HCT116 (cell line): Measurements from ENCODE around the gene SNX25. TPM values are rescaled to one million over a fixed set of nuclear protein-coding genes. Genes with fewer than 3 reads are reported as not detected.

Source experiments
- ATAC-seq: fragments of 200-7000 bp; cut with Tn5 transposase; 2 replicates; pipeline ENCODE4 v1.9.1; 2020; ENCODE audit warnings: mild to moderate bottlenecking, moderate library complexity
- BruUV-seq: library from RNA; stranded (reverse); fragments of 400-500 nt; replicated peaks from 2 replicates; lab custom pipeline; 2021; lab: Mats Ljungman, UMichigan
- CTCF ChIA-PET: fragments of 300-600 bp; sonication (Branson Sonifier 250); formaldehyde crosslinking; loops from one replicate; lab custom pipeline; 2021; ENCODE audit warnings: antibody characterized with exemption; lab: Charles Lee
- POLR2A ChIA-PET: fragments of 300-600, 350-600 bp; sonication (Branson Sonifier 250); formaldehyde crosslinking; loops from one replicate; lab custom pipeline; 2021; ENCODE audit warnings: antibody characterized with exemption; lab: Charles Lee
- RAD21 ChIA-PET, 2 experiments: fragments of 300-600 bp; sonication (Branson Sonifier 250); formaldehyde crosslinking; loops; one replicate each; lab custom pipeline; 2023; ENCODE audit warnings: low total read pairs in 2 of 2; ENCODE audit not compliant: uncharacterized antibody in 2 of 2, unreplicated experiment in 2 of 2, low non-redundant PET in 1 of 2; lab: Charles Lee
- DNase-seq: peaks from one replicate; pipeline ENCODE4 v3.0.0-alpha.2; 2010; ENCODE audit warnings: low read depth, low spot score
- H2AFZ ChIP-seq: fragments of 200-600 bp; shearing (Covaris generic), sonication (generic); 2 replicates; pipeline ENCODE4 v1.6.1; 2017; ENCODE audit warnings: low read depth, mixed run types, mixed read lengths, antibody characterized with exemption, low read length; ENCODE audit not compliant: poor library complexity, severe bottlenecking
- H3K27ac ChIP-seq: 2 replicates; pipeline ENCODE4 v1.5.1; 2012; ENCODE audit warnings: low read depth, low read length
- H3K27me3 ChIP-seq: fragments of 200-600 bp; sonication (generic); 2 replicates; pipeline ENCODE4 v1.6.1; 2016; ENCODE audit warnings: mixed run types, low read length, mixed read lengths; ENCODE audit not compliant: insufficient read depth
- H3K36me3 ChIP-seq, 2 experiments: fragments of 200-500 bp in 1 of 2; fragments of 200-600 bp in 1 of 2; sonication (Bioruptor generic) in 1 of 2; sonication (generic) in 1 of 2; 2 replicates each; pipeline versions ENCODE4 v1.5.1 to v1.6.1; 2014 to 2016; ENCODE audit warnings: low read length in 2 of 2, inconsistent platforms in 1 of 2, mixed read lengths in 1 of 2, mixed run types in 1 of 2; ENCODE audit not compliant: insufficient read depth in 2 of 2, control insufficient read depth in 1 of 2
- H3K4me1 ChIP-seq, 2 experiments: fragments of 200-600 bp in 1 of 2; sonication (generic) in 1 of 2; 2 replicates each; pipeline versions ENCODE4 v1.5.1 to v1.6.1; 2012 to 2017; ENCODE audit warnings: low read length in 2 of 2, inconsistent platforms in 1 of 2, mild to moderate bottlenecking in 1 of 2, mixed read lengths in 1 of 2, mixed run types in 1 of 2, moderate library complexity in 1 of 2; ENCODE audit not compliant: insufficient read depth in 2 of 2, control insufficient read depth in 1 of 2
- H3K4me2 ChIP-seq: fragments of 200-600 bp; sonication (generic); 2 replicates; pipeline ENCODE4 v1.6.1; 2017; ENCODE audit warnings: mixed run types, low read length, mixed read lengths
- H3K4me3 ChIP-seq, 2 experiments: fragments of 200-600 bp in 1 of 2; sonication (generic) in 1 of 2; replicated peaks in 1 of 2; 2 replicates each; pipeline ENCODE4 v1.5.1; 2011 to 2016; ENCODE audit warnings: low read length in 2 of 2, control low read depth in 1 of 2, low read depth in 1 of 2, mild to moderate bottlenecking in 1 of 2, mixed read lengths in 1 of 2, mixed run types in 1 of 2
- H3K79me2 ChIP-seq: fragments of 200-600 bp; sonication (generic); 2 replicates; pipeline ENCODE4 v1.6.1; 2017; ENCODE audit warnings: mild to moderate bottlenecking, mixed run types, low read length, moderate library complexity, mixed read lengths; ENCODE audit not compliant: insufficient read depth
- H3K9ac ChIP-seq: fragments of 200-600 bp; sonication (generic); 2 replicates; pipeline ENCODE4 v1.6.1; 2016; ENCODE audit warnings: low read length, mixed read lengths
- H3K9me2 ChIP-seq: fragments of 200-600 bp; sonication (generic), shearing (Covaris generic); 2 replicates; pipeline ENCODE4 v1.6.1; 2017; ENCODE audit warnings: mixed run types, mild to moderate bottlenecking, moderate library complexity; ENCODE audit not compliant: insufficient read depth
- H3K9me3 ChIP-seq, 2 experiments: fragments of 200-500 bp in 1 of 2; fragments of 200-600 bp in 1 of 2; sonication (Bioruptor generic) in 1 of 2; sonication (generic) in 1 of 2; 2 replicates each; pipeline ENCODE4 v1.6.1; 2014 to 2017; ENCODE audit warnings: low read length in 2 of 2, mixed read lengths in 2 of 2, inconsistent platforms in 1 of 2, low read depth in 1 of 2, mild to moderate bottlenecking in 1 of 2, mixed run types in 1 of 2, moderate library complexity in 1 of 2; ENCODE audit not compliant: control insufficient read depth in 1 of 2, insufficient read depth in 1 of 2
- H4K20me1 ChIP-seq: fragments of 200-600 bp; sonication (generic), shearing (Covaris generic); 2 replicates; pipeline ENCODE4 v1.6.1; 2017; ENCODE audit warnings: mixed run types, mild to moderate bottlenecking, moderate library complexity; ENCODE audit not compliant: insufficient read depth
- ATF3 ChIP-seq: IDR thresholded peaks from 2 replicates; pipeline ENCODE4 v1.6.1; 2012
- CBX3 ChIP-seq: IDR thresholded peaks from 2 replicates; pipeline ENCODE4 v1.6.1; 2012; ENCODE audit warnings: low read depth
- ELF1 ChIP-seq: IDR thresholded peaks from 2 replicates; pipeline ENCODE4 v1.6.1; 2012; ENCODE audit warnings: low read depth, borderline replicate concordance
- EZH2 ChIP-seq: fragments of 200-600 bp; sonication (generic); IDR thresholded peaks from 2 replicates; pipeline ENCODE4 v1.6.1; 2017; ENCODE audit warnings: antibody characterized with exemption, mixed run types
- FOSL1 ChIP-seq: IDR thresholded peaks from 2 replicates; pipeline ENCODE4 v1.6.1; 2012; ENCODE audit warnings: low read depth
- MAX ChIP-seq: IDR thresholded peaks from 2 replicates; pipeline ENCODE4 v1.6.1; 2012
- POLR2AphosphoS5 ChIP-seq: IDR thresholded peaks from 2 replicates; pipeline ENCODE4 v1.6.1; 2011; ENCODE audit warnings: mild to moderate bottlenecking, low read depth, low read length, moderate library complexity
- RAD21 ChIP-seq: IDR thresholded peaks from 2 replicates; pipeline ENCODE4 v1.6.1; 2012; ENCODE audit warnings: low read depth, mild to moderate bottlenecking
- SIN3A ChIP-seq: IDR thresholded peaks from 2 replicates; pipeline ENCODE4 v1.6.1; 2012; ENCODE audit warnings: low read depth
- SRF ChIP-seq: IDR thresholded peaks from 2 replicates; pipeline ENCODE4 v1.6.1; 2012; ENCODE audit warnings: low read depth
- TCF7L2 ChIP-seq: IDR thresholded peaks from 2 replicates; pipeline ENCODE4 v1.7.0; 2011; ENCODE audit warnings: borderline replicate concordance, inconsistent platforms; ENCODE audit not compliant: insufficient read depth, insufficient read length; ENCODE audit errors: extremely low read depth
- intact Hi-C: fragments of 100-400 bp; cut with micrococcal nuclease; formaldehyde crosslinking; loops from 2 replicates; pipeline ENCODE4 v1.10.0; 2022
- total RNA-seq: library from RNA; stranded (reverse); gene quantifications from one replicate; pipeline ENCODE4 v1.2.1, GENCODE V29; 2021; ENCODE audit not compliant: unreplicated experiment

SNX25 gene
- total RNA-seq, 1 experiment from 2014 or later: 20.9 TPM

DNA sequence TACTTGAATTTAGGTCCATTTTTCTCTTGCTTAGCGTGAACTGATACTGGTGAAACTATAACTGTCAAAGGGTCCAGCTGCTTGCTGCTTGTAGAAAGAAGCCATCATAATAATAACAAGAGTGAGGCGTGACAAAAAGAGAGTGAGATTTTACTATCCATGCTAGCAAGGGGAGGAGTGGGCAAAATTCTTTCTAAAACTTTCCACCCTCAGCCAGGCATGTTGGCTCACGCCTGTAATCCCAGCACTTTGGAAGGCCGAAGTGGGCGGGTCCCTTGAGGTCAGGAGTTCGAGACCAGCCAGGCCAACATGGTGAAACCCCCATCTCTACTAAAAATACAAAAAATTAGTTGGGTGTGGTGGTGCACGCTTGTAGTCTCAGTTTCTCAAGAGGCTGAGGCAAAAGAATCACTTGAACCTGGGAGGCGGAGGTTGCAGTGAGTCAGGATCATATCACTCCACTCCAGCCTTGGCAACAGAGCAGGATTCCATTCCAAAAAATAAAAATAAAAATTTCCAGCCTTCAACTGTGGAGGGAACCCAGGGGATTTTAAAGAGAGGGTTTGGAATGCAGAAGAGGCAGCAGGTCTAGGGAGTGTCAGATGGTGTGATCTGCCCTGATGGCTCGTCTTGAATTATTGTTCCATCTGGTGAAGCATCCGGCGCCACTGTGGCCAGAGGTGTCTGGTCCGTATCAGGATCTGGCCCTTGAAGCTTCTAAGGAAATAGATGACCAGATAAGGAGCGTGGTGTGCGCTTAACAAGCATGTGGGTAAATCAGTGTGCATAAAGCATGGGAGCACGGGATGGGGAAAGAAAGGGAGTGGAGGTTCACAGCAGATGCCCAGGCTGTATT is 134.6 kb downstream of the SNX25 start:
- Histone ChIP-seq H3K36me3 (peaks cover 6 to 14% of the 10 kb centered on the region in 2 experiments; a peak in 3 of 4 replicates), H3K9me2 (no peaks in the 10 kb centered on the region), H4K20me1 (no peaks in the 10 kb centered on the region), H3K27ac (no peak overlapping the region), H3K4me2 (no peak overlapping the region), H3K27me3 (no peaks in the 10 kb centered on the region), H3K79me2 (no peaks in the 10 kb centered on the region), H3K9ac (no peak overlapping the region), H3K4me3 (no peak overlapping the region), H2AFZ (no peak overlapping the region), H3K9me3 (no peaks in the 10 kb centered on the region), H3K4me1 (no peaks in the 10 kb centered on the region)
- BruUV-seq: no TSS peak
- ChIA-PET CTCF (no interaction called here), RAD21 (no interaction called here), POLR2A (no interaction called here)
- DNase-seq: no peak
- intact Hi-C loops: no loop called here
- no peak for ATAC-seq
- TF ChIP-seq FOSL1 (no peak), TCF7L2 (no peak), CBX3 (no peak), ELF1 (no peak), RAD21 (no peak), SIN3A (no peak), MAX (no peak), SRF (no peak), POLR2AphosphoS5 (no peak), EZH2 (no peak), ATF3 (no peak)
